Bronchial epithelial cell (primary cell): ENCODE measurements around the gene MPP3. TPM values are rescaled to one million over a fixed set of nuclear protein-coding genes. Genes with fewer than 3 reads are reported as not detected.
A peak's percentile ranks its signal among the peaks of the same experiment; 100 is the strongest.
"Not testable (repeated sequence)": the region's sequence is repeated elsewhere in the genome, so short reads cannot be mapped to it uniquely, and the experiment has no call there.

Experiments
- DNase-seq: peaks from one replicate; pipeline ENCODE4 v3.0.0-alpha.2; 2010; ENCODE audit warnings: low read depth
- FAIRE-seq: peaks from 2 replicates; lab custom pipeline; 2011; peaks lifted over from hg19 to GRCh38; lab: Jason Lieb, UNC
- H3K27me3 ChIP-seq: 2 replicates; pipeline ENCODE4 v1.5.1; 2011; ENCODE audit warnings: low read length; ENCODE audit not compliant: control insufficient read depth, insufficient read depth
- H3K36me3 ChIP-seq: 2 replicates; pipeline ENCODE4 v1.5.1; 2011; ENCODE audit warnings: low read length; ENCODE audit not compliant: control insufficient read depth, insufficient read depth
- H3K4me3 ChIP-seq: 2 replicates; pipeline ENCODE4 v1.5.1; 2011; ENCODE audit warnings: mild to moderate bottlenecking, low read depth, low read length, control low read depth
- total RNA-seq: library from RNA; depleted of rRNA; stranded (reverse); fragments of >200 nt; gene quantifications from 2 replicates; pipeline ENCODE4 v1.2.1, GENCODE V29; 2014
- TF ChIP-seq, protein P1 (sequence below): IDR thresholded peaks from 2 replicates; pipeline ENCODE4 v1.5.1; 2011; ENCODE audit warnings: mild to moderate bottlenecking, moderate library complexity, low read length, control low read depth, inconsistent platforms; ENCODE audit not compliant: insufficient read depth, severe bottlenecking

The MPP3 gene
- total RNA-seq, 1 donor from 2014 or later, result 9.7 TPM

GRCh38 chr17:43848601-43849000, 15.7 kb upstream of the MPP3 start:
- DNase-seq, result no peak
- TF ChIP-seq, protein P1, sequence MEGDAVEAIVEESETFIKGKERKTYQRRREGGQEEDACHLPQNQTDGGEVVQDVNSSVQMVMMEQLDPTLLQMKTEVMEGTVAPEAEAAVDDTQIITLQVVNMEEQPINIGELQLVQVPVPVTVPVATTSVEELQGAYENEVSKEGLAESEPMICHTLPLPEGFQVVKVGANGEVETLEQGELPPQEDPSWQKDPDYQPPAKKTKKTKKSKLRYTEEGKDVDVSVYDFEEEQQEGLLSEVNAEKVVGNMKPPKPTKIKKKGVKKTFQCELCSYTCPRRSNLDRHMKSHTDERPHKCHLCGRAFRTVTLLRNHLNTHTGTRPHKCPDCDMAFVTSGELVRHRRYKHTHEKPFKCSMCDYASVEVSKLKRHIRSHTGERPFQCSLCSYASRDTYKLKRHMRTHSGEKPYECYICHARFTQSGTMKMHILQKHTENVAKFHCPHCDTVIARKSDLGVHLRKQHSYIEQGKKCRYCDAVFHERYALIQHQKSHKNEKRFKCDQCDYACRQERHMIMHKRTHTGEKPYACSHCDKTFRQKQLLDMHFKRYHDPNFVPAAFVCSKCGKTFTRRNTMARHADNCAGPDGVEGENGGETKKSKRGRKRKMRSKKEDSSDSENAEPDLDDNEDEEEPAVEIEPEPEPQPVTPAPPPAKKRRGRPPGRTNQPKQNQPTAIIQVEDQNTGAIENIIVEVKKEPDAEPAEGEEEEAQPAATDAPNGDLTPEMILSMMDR, result no peak
- H3K36me3 ChIP-seq, result no peaks in the 10 kb centered on the region
- FAIRE-seq, result no peak
- peaks cover 8% of the 10 kb centered on the region for H3K27me3 ChIP-seq
- no peak overlapping the region for H3K4me3 ChIP-seq

DNA sequence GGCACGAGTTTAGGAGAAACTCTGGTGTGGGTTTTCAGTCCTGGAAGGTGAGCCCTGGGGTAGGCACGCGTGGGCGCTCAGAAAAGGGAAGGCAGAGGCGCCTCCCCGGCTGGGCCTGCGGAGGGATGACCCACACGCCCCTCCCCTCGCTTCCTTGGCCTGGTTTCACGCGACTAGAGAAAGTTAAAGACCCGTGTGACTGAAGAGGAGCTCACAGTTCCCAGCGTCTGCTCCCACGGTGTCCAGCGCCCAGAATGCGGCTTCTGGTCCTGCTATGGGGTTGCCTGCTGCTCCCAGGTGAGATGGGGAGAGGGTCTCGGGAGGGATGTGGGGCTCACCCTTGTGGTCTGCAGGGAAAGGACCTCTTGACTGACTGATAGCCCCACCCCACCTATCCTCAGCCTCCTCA, 14.0 kb upstream of the MPP3 start, which contains the start of gene CD300LG:
CD300LG (plus strand) TSS at position 214 of the 409 bp plus-strand sequence; CDS start at position 255, 41 bp downstream.
- H3K4me3 ChIP-seq, result no peak within 1 kb of the TSS
- DNase-seq (no peak), FAIRE-seq (no peak)
- no peaks in the 10 kb centered on the region for H3K36me3 ChIP-seq
- H3K27me3 ChIP-seq, result peaks cover 5% of the 10 kb centered on the region
- TF ChIP-seq, protein P1, result no peak

DNA sequence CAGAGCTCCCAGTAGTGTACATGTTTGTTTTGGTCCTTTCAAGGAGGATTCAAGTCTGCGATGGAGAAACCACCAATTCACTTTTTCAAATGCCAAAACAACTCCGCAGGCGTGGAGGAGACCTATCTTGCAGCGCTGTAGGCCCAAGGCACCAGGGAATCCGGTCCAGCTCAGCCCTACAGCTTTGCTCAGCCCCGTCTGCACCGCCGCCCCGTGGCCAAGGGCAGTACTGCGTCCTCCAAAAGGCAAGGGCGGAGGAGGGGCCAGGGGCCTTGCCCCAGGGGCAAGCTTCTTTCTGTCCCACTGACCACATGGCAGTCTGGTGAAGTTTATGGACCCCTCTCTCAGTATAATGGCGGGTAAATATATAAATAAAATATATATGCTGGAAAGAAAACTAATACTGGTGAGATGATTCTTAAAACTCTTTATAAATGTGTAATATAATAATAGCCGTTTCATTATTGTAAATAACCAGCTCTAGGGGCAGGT, 13.3 kb upstream of the MPP3 start:
- Histone ChIP-seq H3K36me3 (no peaks in the 10 kb centered on the region), H3K27me3 (peaks cover 5% of the 10 kb centered on the region), H3K4me3 (no peak overlapping the region)
- TF ChIP-seq, protein P1, result peak; percentile 99
- DNase-seq (peak; percentile 44), FAIRE-seq (no peak)

DNA sequence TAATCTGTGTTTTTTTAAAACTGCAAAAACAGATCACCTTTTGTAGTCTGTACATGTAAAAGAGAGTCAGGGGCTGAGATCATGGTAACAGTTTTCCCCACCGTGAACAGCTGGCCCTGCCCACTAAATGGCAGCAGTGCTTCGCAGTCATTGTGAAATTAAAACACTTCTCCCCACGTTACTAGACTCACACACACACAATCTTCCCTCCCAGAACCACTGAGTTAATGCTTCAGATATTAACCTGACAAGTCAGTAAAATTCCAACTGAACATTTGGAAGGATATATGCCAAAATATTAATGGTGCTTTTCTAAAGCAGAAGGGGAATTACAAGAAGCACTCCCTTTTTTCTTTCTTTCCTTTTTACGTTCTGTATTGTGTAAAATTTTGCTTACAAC, 12.8 kb upstream of the MPP3 start:
- FAIRE-seq (no peak), DNase-seq (no peak)
- H3K36me3 ChIP-seq, result no peaks in the 10 kb centered on the region
- TF ChIP-seq, protein P1, result no peak
- H3K27me3 ChIP-seq, result peaks cover 5% of the 10 kb centered on the region
- no peak overlapping the region for H3K4me3 ChIP-seq

- H3K36me3 ChIP-seq, result no peaks in the 10 kb centered on the region
- DNase-seq, result no peak
- H3K4me3 ChIP-seq, result no peak overlapping the region
- TF ChIP-seq, protein P1, result no peak
- H3K27me3 ChIP-seq, result peaks cover 3% of the 10 kb centered on the region
- FAIRE-seq, result no peak
Measured at GRCh38 chr17:43844241-43844640, 11.3 kb upstream of the MPP3 start.

DNA sequence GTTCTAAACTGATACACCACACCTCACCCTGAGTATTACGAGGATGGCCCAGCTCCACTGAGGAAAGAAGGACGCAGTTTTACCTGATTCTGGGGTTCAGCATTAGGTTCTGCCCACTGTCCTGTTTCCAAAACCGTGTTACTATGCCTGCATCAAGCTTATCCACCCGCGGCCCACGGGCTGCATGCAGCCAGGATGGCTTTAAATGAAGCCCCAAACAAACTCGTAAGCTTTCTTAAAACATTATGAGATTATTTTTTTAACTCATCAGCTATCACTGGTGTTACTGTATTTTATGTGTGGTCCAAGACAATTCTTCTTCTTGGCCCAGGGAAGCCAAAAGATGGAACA, 10.0 kb upstream of the MPP3 start:
- no peak for DNase-seq
- H3K4me3 ChIP-seq, result no peak overlapping the region
- TF ChIP-seq, protein P1, result no peak
- H3K27me3 ChIP-seq, result peaks cover 1% of the 10 kb centered on the region
- H3K36me3 ChIP-seq, result no peaks in the 10 kb centered on the region
- no peak for FAIRE-seq

DNA sequence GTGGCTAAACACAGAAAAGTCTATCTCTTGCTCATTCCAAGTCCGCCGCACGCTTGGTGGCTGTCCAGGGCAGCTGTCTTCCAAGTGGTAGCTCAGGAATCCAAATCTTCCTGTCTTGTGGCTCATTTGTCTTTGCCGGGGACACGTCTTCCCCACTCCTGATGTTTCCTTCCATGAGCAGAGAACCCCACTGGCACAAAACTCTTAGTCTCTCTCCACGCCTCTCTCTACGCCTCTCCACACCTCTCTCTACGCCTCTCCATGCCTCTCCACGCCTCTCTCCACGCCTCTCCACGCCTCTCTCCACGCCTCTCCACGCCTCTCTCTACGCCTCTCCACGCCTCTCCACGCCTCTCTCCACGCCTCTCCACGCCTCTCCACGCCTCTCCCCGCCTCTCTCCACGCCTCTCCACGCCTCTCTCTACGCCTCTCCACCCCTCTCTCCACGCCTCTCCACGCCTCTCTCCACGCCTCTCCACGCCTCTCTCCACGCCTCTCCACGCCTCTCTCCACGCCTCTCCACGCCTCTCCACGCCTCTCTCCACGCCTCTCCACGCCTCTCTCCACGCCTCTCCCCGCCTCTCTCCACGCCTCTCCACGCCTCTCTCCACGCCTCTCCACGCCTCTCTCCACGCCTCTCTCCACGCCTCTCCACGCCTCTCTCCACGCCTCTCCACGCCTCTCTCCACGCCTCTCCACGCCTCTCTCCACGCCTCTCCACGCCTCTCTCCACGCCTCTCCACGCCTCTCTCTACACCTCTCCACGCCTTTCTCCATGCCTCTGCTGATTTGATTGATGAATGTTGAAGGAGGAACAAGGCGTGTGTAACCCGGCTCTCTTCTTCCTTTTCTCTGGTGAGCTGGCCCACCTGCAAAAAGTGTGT, 9.4 kb upstream of the MPP3 start:
- not testable (repeated sequence) for H3K36me3 ChIP-seq, H3K27me3 ChIP-seq, DNase-seq, FAIRE-seq, H3K4me3 ChIP-seq
